ACC112 (cell line): ENCODE data around the gene UQCRHL.
"Not testable (repeated sequence)": the region's sequence is repeated elsewhere in the genome, so short reads cannot be mapped to it uniquely, and the experiment has no call there.

Experiments used
- H2AFZ ChIP-seq: fragments of 200-600 bp; sonication (generic); one replicate; pipeline ENCODE4 v1.6.0; 2017; ENCODE audit warnings: antibody characterized with exemption, low read length; ENCODE audit not compliant: unreplicated experiment
- H3K27ac ChIP-seq: fragments of 200-600 bp; sonication (generic); 2 replicates; pipeline ENCODE4 v1.5.1; 2014; ENCODE audit warnings: low read depth, mild to moderate bottlenecking, antibody characterized with exemption, low read length, moderate library complexity
- H3K27me3 ChIP-seq: fragments of 200-600 bp; sonication (generic); 2 replicates; pipeline ENCODE4 v1.6.1; 2014; ENCODE audit warnings: mild to moderate bottlenecking, antibody characterized with exemption, low read length, moderate library complexity, mixed read lengths; ENCODE audit not compliant: insufficient read depth
- H3K36me3 ChIP-seq: fragments of 200-600 bp; sonication (generic); 2 replicates; pipeline ENCODE4 v1.6.1; 2016; ENCODE audit warnings: mild to moderate bottlenecking, antibody characterized with exemption, low read length, moderate library complexity, mixed read lengths; ENCODE audit not compliant: insufficient read depth
- H3K4me1 ChIP-seq: fragments of 200-600 bp; sonication (generic); one replicate; pipeline ENCODE4 v1.6.1; 2016; ENCODE audit warnings: low read length, mixed read lengths; ENCODE audit not compliant: insufficient read depth, unreplicated experiment, control insufficient read depth
- H3K4me3 ChIP-seq: fragments of 200-600 bp; sonication (generic); 2 replicates; pipeline ENCODE4 v1.5.1; 2014; ENCODE audit warnings: mild to moderate bottlenecking, low read depth, low read length
- H3K79me2 ChIP-seq: fragments of 200-600 bp; sonication (generic); one replicate; pipeline ENCODE4 v1.6.0; 2016; ENCODE audit warnings: low read length; ENCODE audit not compliant: control insufficient read depth, unreplicated experiment, insufficient read depth

The UQCRHL gene

DNA sequence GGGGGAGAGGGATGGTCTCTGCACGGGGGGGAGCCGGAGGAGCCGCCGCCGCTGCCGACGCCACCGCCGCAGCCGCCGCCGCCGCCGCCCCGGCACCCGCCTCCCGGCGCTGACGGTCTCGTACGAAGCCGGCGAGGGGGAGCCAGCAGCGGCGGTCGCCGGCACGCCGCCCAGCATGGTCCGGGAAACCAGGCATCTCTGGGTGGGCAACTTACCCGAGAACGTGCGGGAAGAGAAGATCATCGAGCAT is 40.4 kb upstream of the UQCRHL start:
- H3K36me3 ChIP-seq, result no peaks in the 10 kb centered on the region
- H2AFZ ChIP-seq, result peak overlapping the region; percentile 53
- peak overlapping the region; percentile 88 for H3K4me3 ChIP-seq
- peaks cover 21% of the 10 kb centered on the region for H3K4me1 ChIP-seq
- H3K27me3 ChIP-seq, result no peaks in the 10 kb centered on the region
- H3K27ac ChIP-seq, result peak overlapping the region; percentile 89; the same call in 1 of the 2 replicates
- peaks cover 60% of the 10 kb centered on the region for H3K79me2 ChIP-seq

DNA sequence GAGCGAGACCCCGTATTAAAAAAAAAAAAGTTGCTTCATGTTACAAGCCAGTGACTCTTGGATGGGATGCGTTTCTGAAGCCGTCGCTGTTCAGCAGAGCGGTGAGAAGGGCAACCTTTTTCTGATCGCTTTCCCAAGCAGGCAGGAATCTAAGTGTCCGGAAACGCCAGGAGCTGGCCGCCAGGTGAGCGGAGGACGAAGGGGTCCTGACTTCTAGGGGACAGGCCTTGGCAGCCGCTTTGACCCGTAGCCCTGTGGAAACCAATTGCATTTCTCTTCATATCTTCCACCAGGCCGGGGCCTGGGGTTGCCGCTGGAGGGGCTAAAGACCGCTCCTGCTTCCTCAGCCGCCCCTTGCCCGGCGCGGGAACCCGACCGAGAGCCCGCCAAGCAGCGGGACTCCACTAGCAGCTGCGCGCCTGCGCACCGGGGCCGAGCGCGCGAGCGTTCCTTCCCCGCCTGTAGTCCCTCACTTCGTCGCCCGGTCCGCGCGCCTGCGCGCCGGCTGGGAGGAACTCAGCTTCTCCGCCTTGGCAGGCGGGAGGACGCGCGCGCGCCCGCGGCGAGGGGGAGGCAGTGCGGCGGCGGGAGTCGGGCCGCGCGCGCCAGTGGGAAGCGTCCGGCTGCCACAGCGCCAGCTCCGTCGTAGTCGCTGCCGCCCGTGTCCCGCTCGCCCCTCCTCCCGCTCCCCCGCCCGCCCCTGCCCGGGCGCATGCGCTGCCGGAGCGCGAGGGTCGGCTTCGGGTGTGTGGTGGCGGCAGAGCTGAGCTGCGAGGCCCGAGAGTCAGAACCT is 39.8 kb upstream of the UQCRHL start, which contains the start of gene SPEN:
TSS of gene SPEN (plus strand) at position 608 of the 793 bp plus-strand sequence. CDS start 361 bp downstream, outside the sequence.
- Histone ChIP-seq H3K79me2 (peaks cover 54% of the 10 kb centered on the region), H3K4me1 (peaks cover 19% of the 10 kb centered on the region), H3K4me3 (peak within 1 kb of the TSS; percentile 88), H3K36me3 (no peaks in the 10 kb centered on the region), H2AFZ (peak within 1 kb of the TSS; percentile 92), H3K27ac (peak within 1 kb of the TSS; percentile 89), H3K27me3 (no peaks in the 10 kb centered on the region)

DNA sequence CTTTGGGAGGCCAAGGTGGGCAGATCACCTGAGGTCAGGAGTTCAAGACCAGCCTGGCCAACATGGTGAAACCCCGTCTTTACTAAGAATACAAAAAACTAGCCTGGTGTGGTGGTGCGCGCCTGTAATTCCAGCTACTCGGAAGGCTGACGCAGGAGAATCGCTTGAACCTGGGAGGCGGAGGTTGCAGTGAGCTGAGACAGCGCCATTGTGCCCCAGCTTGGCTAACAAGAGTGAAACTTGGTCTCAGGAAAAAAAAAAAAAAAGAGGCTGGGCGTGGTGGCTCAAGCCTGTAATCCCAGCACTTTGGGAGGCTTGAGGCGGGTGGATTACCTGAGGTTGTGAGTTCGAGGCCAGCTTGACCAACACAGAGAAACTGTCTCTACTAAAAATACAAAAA is 38.6 kb upstream of the UQCRHL start:
- H3K27me3 ChIP-seq, H3K27ac ChIP-seq, H2AFZ ChIP-seq, H3K4me1 ChIP-seq, H3K36me3 ChIP-seq: not testable (repeated sequence)
- H3K4me3 ChIP-seq, result peak overlapping the region; percentile 88; the same call in 1 of the 2 replicates
- peaks cover 43% of the 10 kb centered on the region for H3K79me2 ChIP-seq

DNA sequence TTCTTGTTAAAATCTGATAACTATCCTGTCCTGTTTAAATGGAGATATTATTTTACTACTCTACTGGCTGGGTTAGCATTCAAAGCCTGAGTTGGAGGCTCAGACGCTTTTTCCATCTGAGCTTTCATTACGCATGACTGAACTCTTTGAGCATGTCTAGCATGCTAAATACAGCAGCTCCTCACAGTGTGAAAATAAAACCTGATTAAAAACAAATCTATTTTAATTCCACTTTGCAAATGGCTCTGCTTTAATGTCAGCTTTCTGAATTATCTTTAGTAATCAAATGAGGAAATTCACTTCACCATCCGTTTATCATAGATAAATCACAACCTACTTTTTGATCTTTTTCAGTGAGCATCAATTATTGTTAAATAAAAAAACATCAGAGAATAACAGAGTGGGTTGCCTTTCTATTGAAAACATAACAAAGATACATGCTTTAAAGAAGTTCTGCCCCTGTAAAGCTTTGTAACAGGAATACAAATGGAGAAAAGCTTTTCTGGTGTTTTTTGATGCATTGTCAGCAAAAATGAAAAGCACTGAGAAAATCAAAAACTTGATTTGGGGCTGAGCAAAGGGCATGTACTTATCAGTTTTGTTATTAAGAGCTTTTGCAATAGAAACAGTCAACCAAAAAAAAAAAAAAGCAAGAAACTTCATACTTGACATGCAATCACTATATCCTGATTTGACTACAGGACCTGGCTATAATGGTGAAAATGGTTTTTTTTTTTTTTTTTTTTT is 36.5 kb upstream of the UQCRHL start:
- Histone ChIP-seq H3K27me3 (no peaks in the 10 kb centered on the region), H2AFZ (no peak overlapping the region), H3K27ac (no peak overlapping the region), H3K4me3 (0 out of 2 replicates have a peak overlapping the region, but pooled peaks have one; percentile 0), H3K36me3 (no peaks in the 10 kb centered on the region), H3K79me2 (peaks cover 24% of the 10 kb centered on the region), H3K4me1 (no peaks in the 10 kb centered on the region)

DNA sequence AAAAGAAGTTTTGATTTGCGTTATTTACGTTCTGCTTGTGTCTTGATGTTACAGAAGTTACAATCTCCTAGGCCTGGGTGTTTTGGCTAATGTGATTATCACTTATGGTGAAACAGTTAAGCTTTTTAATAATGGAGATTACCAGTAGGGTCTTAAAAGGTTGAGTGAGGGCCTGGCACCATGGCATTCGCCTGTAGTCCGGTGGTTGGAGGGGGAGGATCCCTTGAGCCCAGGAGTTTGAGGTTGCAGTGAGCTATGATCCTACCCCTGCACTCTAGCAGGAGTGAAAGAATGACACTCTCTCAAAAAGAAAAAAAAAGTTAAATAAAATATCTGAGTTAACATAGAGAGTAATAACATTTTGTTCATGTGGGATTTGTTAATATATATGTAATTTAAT is 31.3 kb upstream of the UQCRHL start:
- peaks cover 3% of the 10 kb centered on the region for H3K4me1 ChIP-seq
- no peak overlapping the region for H3K4me3 ChIP-seq
- no peaks in the 10 kb centered on the region for H3K36me3 ChIP-seq
- no peaks in the 10 kb centered on the region for H3K27me3 ChIP-seq
- no peak overlapping the region for H3K27ac ChIP-seq
- H3K79me2 ChIP-seq, result peaks cover 4% of the 10 kb centered on the region
- H2AFZ ChIP-seq, result no peak overlapping the region

DNA sequence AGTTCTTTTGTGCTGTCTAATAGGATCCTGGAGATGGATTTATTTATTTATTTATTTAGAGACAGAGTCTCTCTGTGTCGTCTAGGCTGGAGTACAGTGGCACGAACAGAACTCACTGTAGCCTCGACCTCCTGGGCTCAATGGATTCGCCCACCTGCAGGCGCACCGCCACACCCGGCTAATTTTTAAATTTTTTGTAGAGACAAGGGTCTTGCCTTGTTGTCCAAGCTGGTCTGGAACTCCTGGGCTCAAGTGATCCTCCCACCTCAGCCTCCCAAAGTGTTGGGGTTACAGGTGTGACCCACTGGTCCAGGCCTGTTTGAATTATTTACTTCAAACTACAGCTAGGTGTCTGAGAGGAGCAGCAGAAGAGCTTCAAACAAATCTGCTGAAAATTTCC is 30.5 kb upstream of the UQCRHL start:
- H3K79me2 ChIP-seq, result peaks cover 7% of the 10 kb centered on the region
- H3K27me3 ChIP-seq, result no peaks in the 10 kb centered on the region
- H3K36me3 ChIP-seq, result no peaks in the 10 kb centered on the region
- H3K4me3 ChIP-seq, result no peak overlapping the region
- peaks cover 3% of the 10 kb centered on the region for H3K4me1 ChIP-seq
- H2AFZ ChIP-seq, result no peak overlapping the region
- no peak overlapping the region for H3K27ac ChIP-seq

DNA sequence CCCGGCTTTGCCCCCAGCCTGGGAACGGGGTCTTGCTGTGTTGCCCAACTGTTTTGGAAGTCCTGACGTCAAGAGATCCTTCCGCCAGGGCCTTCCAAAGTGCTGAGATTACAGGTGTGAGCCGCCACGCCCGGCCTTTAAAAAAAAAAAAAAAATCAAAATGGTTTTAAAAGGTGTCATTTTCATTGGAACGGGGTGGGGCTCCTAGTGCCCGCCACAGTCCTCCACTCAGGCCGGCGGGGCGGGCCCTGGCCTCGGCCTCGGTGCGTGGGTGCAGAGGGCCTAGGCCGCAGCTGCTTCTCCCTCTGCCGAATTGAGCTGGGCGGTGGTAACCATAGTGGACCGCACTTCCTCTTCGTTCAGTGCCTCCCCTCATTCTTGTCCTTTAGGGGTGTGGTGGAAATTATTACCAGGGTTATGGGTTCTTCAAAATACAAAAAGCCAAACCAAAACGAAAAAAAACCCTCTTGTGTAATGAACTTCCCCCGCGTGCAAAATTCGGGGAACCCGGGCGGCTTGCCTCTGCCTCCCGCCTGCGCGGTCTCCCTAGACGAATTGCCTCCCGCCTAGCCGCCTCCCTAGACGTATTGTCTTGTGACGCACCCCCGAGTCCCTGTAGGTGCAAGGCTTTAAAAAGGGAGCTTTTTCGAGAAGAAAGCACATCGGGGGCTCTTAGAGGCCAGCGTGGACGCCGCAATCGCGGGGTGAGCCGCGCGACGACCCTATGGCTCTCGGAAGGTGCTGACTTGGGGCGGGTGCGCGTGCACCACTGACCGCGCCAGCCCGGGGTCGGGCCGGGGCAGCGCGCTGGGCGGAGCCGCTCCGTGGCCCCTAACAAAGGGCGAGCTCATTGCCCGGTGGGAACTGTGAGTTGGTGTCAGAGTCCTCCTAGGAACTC is 29.6 kb upstream of the UQCRHL start:
- Histone ChIP-seq H3K4me3 (peak overlapping the region; percentile 99), H2AFZ (no peak overlapping the region)

DNA sequence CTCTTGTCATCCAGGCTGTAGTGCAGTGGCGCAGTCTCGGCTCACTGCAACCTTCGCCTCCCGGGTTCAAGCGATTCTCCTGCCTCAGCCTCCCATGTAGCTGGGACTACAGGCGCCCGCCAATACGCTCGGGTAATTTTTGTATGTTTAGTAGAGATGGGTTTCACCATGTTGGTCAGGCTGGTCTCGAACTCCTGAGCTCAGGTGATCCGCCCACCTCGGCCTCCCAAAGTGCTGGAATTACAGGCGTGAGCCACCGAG is 29.0 kb upstream of the UQCRHL start:
- peak overlapping the region; percentile 99 for H3K4me3 ChIP-seq

More for the DNA sequence above, 29.6 kb upstream of the UQCRHL start:
- no peaks in the 10 kb centered on the region for H3K27me3 ChIP-seq
- no peaks in the 10 kb centered on the region for H3K36me3 ChIP-seq
- H3K4me1 ChIP-seq, result peaks cover 11% of the 10 kb centered on the region
- peaks cover 10% of the 10 kb centered on the region for H3K79me2 ChIP-seq
- peak overlapping the region; percentile 95; the same call in 1 of the 2 replicates for H3K27ac ChIP-seq

DNA sequence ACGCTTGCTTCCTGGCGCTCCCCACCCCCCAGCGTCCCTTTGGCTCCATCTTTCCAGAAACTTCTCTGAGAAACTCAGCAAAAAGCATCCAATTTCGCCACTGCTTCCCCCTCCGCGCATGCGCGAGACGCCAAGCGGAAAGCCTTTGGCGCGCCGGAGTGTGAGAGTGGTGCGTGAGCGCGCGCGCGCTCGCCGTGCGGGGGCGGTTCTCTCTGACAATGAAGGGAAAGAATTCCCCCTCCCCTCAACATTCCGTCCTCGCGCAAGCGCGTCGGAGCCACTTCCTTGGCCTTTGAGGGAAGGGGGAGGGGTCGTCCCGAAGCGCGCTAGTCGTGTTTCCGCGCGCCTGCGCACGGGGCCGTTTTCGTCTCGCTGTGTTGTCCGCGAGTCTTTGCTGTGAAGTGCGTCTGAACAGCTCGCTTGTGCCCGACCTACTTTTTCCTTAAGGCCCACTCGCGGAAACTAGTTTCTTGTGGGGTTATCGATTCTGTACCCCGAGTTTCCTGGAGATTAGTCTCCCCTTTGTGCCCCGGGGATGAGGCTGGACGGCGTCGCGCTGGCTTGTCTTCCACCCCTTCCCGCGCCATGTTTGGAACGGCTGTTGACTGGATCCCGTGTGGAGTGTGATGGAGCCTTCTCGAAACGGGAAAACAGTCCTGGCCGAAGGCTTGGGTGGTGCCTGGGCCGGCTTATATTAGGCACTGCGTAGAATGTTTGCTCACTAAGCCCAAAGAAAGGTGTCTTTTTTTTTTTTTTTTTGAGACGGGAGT is 28.5 kb upstream of the UQCRHL start:
- H3K27me3 ChIP-seq, result no peaks in the 10 kb centered on the region
- peak overlapping the region; percentile 95 for H3K27ac ChIP-seq
- peak overlapping the region; percentile 96 for H2AFZ ChIP-seq
- peaks cover 11% of the 10 kb centered on the region for H3K4me1 ChIP-seq
- H3K79me2 ChIP-seq, result peaks cover 10% of the 10 kb centered on the region
- peak overlapping the region; percentile 99 for H3K4me3 ChIP-seq
- H3K36me3 ChIP-seq, result no peaks in the 10 kb centered on the region

More for the DNA sequence above, 29.0 kb upstream of the UQCRHL start:
- Histone ChIP-seq H2AFZ (peak overlapping the region; percentile 96), H3K27ac (peak overlapping the region; percentile 95), H3K79me2 (peaks cover 10% of the 10 kb centered on the region), H3K4me1 (peaks cover 11% of the 10 kb centered on the region)
- H3K27me3 ChIP-seq, H3K36me3 ChIP-seq: not testable (repeated sequence)

DNA sequence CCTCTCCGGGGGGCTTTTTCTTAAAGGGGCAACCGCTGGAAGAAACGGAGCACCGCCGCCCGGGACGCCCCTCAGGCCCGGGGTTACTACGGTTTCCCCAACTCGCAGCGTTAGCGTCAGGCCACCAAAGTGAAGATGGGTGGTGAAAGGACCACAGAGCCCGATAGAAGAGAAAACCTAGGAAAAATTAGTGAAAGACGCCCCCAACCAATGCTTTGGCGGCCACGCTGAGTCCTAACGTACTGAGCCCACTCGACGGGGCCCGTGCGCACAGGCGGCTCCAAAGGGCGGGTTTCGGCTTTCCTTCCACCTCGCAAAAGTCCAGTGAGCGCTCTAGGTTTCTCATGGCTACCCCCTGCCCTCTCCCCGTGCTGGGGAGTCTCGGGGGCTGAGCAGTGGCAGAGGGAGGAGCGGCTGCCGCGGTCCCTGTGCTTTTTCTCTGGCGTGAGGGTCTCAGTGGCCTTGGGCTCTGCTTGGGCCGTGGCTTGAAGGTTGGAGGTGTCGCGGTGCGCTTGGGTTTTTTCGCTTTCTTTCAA is 27.8 kb upstream of the UQCRHL start:
- peak overlapping the region; percentile 95 for H3K27ac ChIP-seq
- H3K27me3 ChIP-seq, result no peaks in the 10 kb centered on the region
- peaks cover 10% of the 10 kb centered on the region for H3K79me2 ChIP-seq
- peaks cover 11% of the 10 kb centered on the region for H3K4me1 ChIP-seq
- H3K4me3 ChIP-seq, result peak overlapping the region; percentile 99
- peak overlapping the region; percentile 80 for H2AFZ ChIP-seq
- H3K36me3 ChIP-seq, result no peaks in the 10 kb centered on the region
